Measurements from ENCODE around the gene ITGAV. TPM values are rescaled to one million over a fixed set of nuclear protein-coding genes. Genes with fewer than 3 reads are reported as not detected.

ITGAV gene
- total RNA-seq, 2 donors from 2014 or later, result 63.7 to 79.7 TPM

DNA sequence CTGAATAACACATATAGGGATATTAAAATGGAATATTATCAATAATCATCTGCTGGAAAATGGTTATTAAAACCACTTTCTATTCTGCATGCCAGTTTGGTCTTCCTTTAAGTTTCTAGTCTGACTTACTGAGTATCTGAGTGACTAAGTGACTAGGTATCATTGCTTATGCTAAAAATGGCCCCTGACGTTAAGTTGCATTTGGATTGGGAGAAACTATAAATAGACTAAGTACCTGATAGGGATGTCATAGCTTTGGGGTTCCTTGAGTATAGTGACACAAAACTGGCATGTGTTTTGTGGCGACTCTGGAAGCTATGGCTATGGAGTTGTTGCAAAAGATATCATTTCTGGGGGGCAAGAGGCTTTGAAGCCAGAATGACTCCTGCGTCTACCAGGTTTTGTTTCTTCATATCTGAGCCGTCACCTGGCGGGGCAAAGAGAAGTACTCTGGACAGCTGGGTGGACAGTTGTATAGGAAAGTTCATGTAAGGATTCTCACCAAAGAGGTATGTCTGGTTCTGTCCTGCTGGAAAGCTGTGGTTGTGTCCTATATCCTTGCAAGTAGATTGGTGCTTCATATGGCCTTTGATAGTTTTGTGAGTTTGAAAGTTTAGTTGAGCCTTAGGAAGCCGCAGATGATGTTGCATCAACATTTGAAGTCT is 17.9 kb downstream of the ITGAV start:
- Histone ChIP-seq H3K9ac (ENCODE audit: extremely low read depth, low read length, poor library complexity, severe bottlenecking) (no peak overlapping the region), H3K36me3 (ENCODE audit: control insufficient read depth, insufficient read depth, low read length) (peaks cover 78% of the 10 kb centered on the region), H3K27ac (ENCODE audit: low read depth, low read length) (no peak overlapping the region), H3K27me3 (ENCODE audit: control insufficient read depth, insufficient read depth, low read length, poor library complexity, severe bottlenecking) (no peaks in the 10 kb centered on the region), H3K9me3 (ENCODE audit: control insufficient read depth, low read length) (no peaks in the 10 kb centered on the region), H3K4me3 (ENCODE audit: low read length) (no peak overlapping the region), H3K4me1 (ENCODE audit: control insufficient read depth, insufficient read depth, low read length) (peaks cover 4% of the 10 kb centered on the region)
- no peak overlapping the region for H3K4me3 Mint-ChIP-seq
- peaks cover 14% of the 10 kb centered on the region for H3K36me3 Mint-ChIP-seq (ENCODE audit: low read depth)
- H3K27me3 Mint-ChIP-seq (ENCODE audit: insufficient read depth), result no peaks in the 10 kb centered on the region
- no peak for TF ChIP-seq CTCF (conservative IDR thresholded peaks at IDR 0.05)
- no peaks in the 10 kb centered on the region for H3K9me3 Mint-ChIP-seq
- DNase-seq, result no peak
- WGBS, 2 experiments (ENCODE audit: insufficient coverage in 1 of 2, insufficient read length in 1 of 2), result 94 to 100% methylated on average over 4 to 6 of the region's 6 CpGs
- H3K27ac Mint-ChIP-seq, result no peak overlapping the region
- peaks cover 28% of the 10 kb centered on the region for H3K4me1 Mint-ChIP-seq

DNA sequence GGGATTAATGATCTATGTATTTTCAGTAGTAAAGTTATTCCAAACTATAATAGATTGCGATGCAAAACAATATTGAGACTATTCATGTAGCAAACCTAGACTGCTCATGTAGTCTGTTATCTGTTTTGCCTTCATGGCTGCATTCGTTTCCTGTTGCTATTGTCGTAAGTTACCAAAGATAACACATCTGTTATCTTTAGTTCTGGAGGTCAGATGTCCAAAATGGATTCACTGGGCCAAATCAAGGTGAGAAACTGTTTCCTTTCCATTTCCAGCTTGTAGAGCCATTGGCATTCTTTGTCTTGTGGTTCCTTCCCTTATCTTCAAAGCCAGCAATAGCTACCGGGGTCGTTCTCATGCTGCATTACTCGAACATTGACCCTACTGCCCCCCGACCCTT is 20.9 kb downstream of the ITGAV start:
- H3K9me3 Mint-ChIP-seq, result no peaks in the 10 kb centered on the region
- H3K4me3 Mint-ChIP-seq, result no peak overlapping the region
- H3K27ac ChIP-seq (ENCODE audit: low read depth, low read length), result no peak overlapping the region
- H3K9ac ChIP-seq (ENCODE audit: extremely low read depth, low read length, poor library complexity, severe bottlenecking), result no peak overlapping the region
- H3K36me3 Mint-ChIP-seq (ENCODE audit: low read depth), result peaks cover 8% of the 10 kb centered on the region
- H3K27me3 ChIP-seq (ENCODE audit: control insufficient read depth, insufficient read depth, low read length, poor library complexity, severe bottlenecking), result no peaks in the 10 kb centered on the region
- no peaks in the 10 kb centered on the region for H3K27me3 Mint-ChIP-seq (ENCODE audit: insufficient read depth)
- H3K36me3 ChIP-seq (ENCODE audit: control insufficient read depth, insufficient read depth, low read length), result peaks cover 71% of the 10 kb centered on the region
- peaks cover 29% of the 10 kb centered on the region for H3K4me1 Mint-ChIP-seq
- 89 to 90% methylated on average over 4 to 7 of the region's 7 CpGs for WGBS, 2 experiments (ENCODE audit: insufficient coverage in 1 of 2, insufficient read length in 1 of 2)
- no peak overlapping the region for H3K27ac Mint-ChIP-seq
- no peaks in the 10 kb centered on the region for H3K9me3 ChIP-seq (ENCODE audit: control insufficient read depth, low read length)
- no peak for DNase-seq
- TF ChIP-seq CTCF (conservative IDR thresholded peaks at IDR 0.05), result no peak
- H3K4me1 ChIP-seq (ENCODE audit: control insufficient read depth, insufficient read depth, low read length), result peaks cover 4% of the 10 kb centered on the region
- H3K4me3 ChIP-seq (ENCODE audit: low read length), result peak overlapping the region; percentile 14

- Mint-ChIP-seq H3K36me3 (ENCODE audit: low read depth) (peaks cover 8% of the 10 kb centered on the region), H3K4me1 (peaks cover 29% of the 10 kb centered on the region), H3K27ac (no peak overlapping the region), H3K4me3 (no peak overlapping the region), H3K27me3 (ENCODE audit: insufficient read depth) (no peaks in the 10 kb centered on the region), H3K9me3 (no peaks in the 10 kb centered on the region)
- Histone ChIP-seq H3K9ac (ENCODE audit: extremely low read depth, low read length, poor library complexity, severe bottlenecking) (no peak overlapping the region), H3K27ac (ENCODE audit: low read depth, low read length) (no peak overlapping the region), H3K27me3 (ENCODE audit: control insufficient read depth, insufficient read depth, low read length, poor library complexity, severe bottlenecking) (no peaks in the 10 kb centered on the region), H3K36me3 (ENCODE audit: control insufficient read depth, insufficient read depth, low read length) (peaks cover 66% of the 10 kb centered on the region), H3K4me1 (ENCODE audit: control insufficient read depth, insufficient read depth, low read length) (peaks cover 4% of the 10 kb centered on the region), H3K9me3 (ENCODE audit: control insufficient read depth, low read length) (no peaks in the 10 kb centered on the region), H3K4me3 (ENCODE audit: low read length) (no peak overlapping the region)
- DNase-seq, result no peak
- WGBS, 2 experiments (ENCODE audit: insufficient coverage in 1 of 2, insufficient read length in 1 of 2), result 93% methylated on average over 2 of the region's 2 CpGs; no CpG with 5 or more reads in 1 of the 2 experiments
- no peak for TF ChIP-seq CTCF (conservative IDR thresholded peaks at IDR 0.05)
Observed at GRCh38 chr2:186611526-186611925, 21.7 kb downstream of the ITGAV start.
